K562 (cell line): ENCODE data around the gene MVB12B.

Experiments used
- ZEB2 ChIP-seq: fragments of 450-650 bp; IDR thresholded peaks from 2 replicates; pipeline ENCODE4 v1.6.1; 2016
- TF ChIP-seq, protein P1 (sequence below), 2 experiments: IDR thresholded peaks; 2 replicates each; pipeline ENCODE4 v1.6.1; 2011; ENCODE audit warnings: borderline replicate concordance in 1 of 2, control low read depth in 1 of 2, low read depth in 1 of 2, low read length in 1 of 2, mild to moderate bottlenecking in 1 of 2, mixed read lengths in 1 of 2, moderate library complexity in 1 of 2; ENCODE audit not compliant: insufficient read depth in 1 of 2, insufficient read length in 1 of 2, poor library complexity in 1 of 2, severe bottlenecking in 1 of 2; ENCODE audit errors: extremely low read depth in 1 of 2

DNA sequence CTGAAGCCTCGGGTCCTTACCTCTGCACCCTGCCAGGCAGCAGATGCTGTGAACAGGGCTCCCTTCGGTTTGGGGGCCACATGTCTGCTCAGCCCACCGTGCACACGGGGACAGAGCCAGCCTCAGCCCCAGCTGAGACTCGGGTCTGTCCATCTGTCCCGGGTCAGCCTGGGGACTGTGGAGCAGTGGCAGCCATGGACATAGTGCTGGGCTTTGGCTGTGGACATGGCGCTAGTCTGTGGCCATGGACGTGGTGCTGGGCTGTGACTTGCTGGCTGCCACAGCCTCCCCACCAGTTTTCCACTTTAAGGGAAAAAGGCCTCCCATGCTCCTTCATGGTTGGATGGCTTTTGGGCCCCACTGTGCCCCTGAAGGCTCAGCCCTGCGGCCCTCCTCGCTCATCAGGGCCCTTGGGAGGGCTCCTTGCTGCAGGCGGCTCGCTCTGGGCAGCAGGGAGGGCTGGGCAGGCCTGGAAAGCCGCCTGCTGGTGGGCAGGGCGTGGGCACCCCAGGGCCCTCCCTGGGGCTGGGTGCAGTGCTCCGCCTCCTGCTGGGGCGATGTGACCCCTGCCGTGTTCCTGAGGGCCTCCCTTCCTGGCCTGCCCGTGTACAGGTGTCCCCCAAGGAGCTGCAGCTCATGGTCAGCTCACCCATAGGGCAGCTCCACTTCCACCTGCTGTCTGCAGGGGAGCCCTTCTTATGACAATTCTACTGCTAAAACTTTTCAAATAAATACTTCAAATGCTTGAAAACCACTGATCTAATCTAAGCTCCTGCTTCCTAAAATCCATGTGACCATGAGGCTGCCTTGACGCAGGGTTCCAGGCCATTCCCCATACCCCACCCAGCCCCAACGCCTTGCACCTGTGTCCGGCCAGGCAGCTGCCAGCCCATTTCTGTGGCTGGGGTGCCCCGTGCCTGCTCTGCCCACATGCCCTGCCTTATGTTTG lies 175.0 kb downstream of the MVB12B start:
- TF ChIP-seq ZEB2 = no peak
- TF ChIP-seq, protein P1, sequence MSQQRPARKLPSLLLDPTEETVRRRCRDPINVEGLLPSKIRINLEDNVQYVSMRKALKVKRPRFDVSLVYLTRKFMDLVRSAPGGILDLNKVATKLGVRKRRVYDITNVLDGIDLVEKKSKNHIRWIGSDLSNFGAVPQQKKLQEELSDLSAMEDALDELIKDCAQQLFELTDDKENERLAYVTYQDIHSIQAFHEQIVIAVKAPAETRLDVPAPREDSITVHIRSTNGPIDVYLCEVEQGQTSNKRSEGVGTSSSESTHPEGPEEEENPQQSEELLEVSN (IDR thresholded peaks at IDR 0.05; ENCODE audit: borderline replicate concordance in 1 of 2, extremely low read depth in 1 of 2, insufficient read depth in 1 of 2, insufficient read length in 1 of 2, low read depth in 1 of 2, low read length in 1 of 2, poor library complexity in 1 of 2, severe bottlenecking in 1 of 2) = no peak
